Measurements from ENCODE around the gene CLCNKA.

Gene CLCNKA

DNA sequence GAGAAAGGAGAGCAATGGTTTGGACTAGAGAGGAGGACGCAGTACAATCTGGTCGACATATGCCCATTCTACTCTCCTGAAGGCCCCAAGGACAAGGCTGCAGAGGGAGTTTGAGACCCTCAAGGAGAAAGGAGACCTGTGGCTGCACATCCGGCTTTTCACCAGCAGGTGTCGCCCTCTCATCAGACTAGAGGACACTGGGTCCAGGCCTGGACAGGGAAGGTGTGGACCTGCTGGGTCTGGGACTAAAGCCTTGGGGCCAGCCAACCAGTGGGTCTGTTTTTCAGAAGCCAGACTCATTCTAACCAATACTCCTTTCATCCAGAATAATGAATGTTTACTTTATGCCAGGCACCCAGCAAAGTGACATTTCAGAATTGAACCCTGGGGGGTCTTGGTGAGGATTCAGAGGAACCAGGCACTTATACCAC is 12.8 kb upstream of the CLCNKA start:
- no peak overlapping the region for H3K4me3 ChIP-seq (replicated peaks; ENCODE audit: low read depth, low read length)
- DNase-seq (ENCODE audit: low read depth) = peak; percentile 79

DNA sequence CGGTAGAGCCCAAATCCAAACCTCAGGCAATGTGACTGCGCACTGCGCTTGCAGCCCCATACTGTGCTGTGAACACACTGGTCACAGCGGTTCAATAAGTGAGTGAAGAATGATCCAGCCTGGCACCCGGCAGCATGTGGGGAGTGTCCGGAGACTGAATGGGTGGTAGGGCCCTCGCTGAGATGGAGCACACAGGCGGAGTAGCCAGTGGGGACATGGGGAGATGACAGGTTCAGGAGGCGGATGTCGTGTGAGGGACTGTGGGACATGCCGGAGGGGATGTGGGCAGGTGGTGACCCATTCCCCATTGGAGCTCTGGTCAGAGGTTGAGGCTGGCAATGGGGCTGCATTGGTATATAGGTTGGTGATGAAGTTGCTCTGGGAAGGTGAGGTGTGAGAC is 12.2 kb upstream of the CLCNKA start:
- no peak for TF ChIP-seq CTCF (IDR thresholded peaks at IDR 0.05; ENCODE audit: low read length, missing control alignments)
- no peak for DNase-seq (ENCODE audit: low read depth)
- no peak overlapping the region for H3K4me3 ChIP-seq (replicated peaks; ENCODE audit: low read depth, low read length)

More for the DNA sequence above, 12.8 kb upstream of the CLCNKA start:
- peak; percentile 96 for TF ChIP-seq CTCF (IDR thresholded peaks at IDR 0.05; ENCODE audit: low read length, missing control alignments)

DNA sequence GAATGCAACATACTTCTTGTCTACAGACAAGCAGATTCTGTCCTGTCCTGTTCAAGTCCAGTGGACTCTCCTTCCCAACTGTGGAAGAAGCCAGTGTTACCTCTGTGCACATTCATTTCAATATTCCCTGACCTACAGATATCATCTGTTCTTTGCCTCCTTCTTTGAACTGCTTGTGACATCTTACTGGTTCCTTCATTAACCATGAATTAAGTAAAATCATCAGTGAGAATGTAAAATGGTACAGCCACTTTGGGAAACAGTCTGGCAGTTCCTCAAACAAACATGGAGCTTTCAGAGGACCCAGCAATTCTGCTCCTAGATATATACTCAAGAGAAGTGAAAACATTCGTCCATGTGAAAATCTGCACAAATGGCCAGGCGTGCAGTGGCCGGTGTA is 11.0 kb upstream of the CLCNKA start:
- no peak overlapping the region for H3K4me3 ChIP-seq (replicated peaks; ENCODE audit: low read depth, low read length)
- TF ChIP-seq CTCF (IDR thresholded peaks at IDR 0.05; ENCODE audit: low read length, missing control alignments) = no peak
- no peak for DNase-seq (ENCODE audit: low read depth)

DNA sequence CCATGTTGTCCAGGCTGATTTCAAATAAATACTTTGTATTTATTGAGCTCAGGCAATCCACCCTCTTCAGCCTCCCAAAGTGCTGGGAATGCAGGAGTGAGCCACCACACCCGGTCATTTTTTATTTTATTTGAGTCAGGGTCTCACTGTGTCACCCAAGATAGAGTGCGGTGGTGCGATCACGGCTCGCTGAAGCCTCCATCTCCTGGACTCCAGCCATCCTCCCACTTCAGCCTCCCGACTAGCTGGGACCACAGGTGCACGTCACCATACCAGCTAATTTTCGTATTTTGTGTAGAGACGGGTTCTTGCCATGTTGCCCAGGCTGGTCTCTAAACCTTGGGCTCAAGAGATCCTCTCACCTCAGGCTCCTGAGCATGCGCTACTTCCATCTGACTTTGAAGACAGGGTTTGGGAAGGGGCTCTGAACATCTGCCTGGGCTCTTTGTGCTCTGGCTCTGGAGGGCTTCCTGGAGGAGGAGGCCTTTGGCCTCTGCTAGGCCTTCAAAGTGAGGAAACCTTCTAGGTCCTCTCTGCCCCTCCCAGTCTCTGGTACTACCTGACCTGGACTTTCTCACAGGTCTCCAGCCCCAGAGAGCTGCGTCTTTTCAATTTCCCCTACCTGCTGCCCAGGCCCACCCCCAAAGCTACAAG is 9.8 kb upstream of the CLCNKA start:
- no peak for TF ChIP-seq CTCF (IDR thresholded peaks at IDR 0.05; ENCODE audit: low read length, missing control alignments)

GRCh38 chr1:16012590-16013219 is 9.1 kb upstream of the CLCNKA start:
- peak; percentile 70 for DNase-seq (ENCODE audit: low read depth)
- peak overlapping the region; percentile 31 for H3K4me3 ChIP-seq (replicated peaks; ENCODE audit: low read depth, low read length)
- no peak for TF ChIP-seq CTCF (IDR thresholded peaks at IDR 0.05; ENCODE audit: low read length, missing control alignments)

More for the DNA sequence above, 9.8 kb upstream of the CLCNKA start:
- no peak overlapping the region for H3K4me3 ChIP-seq (replicated peaks; ENCODE audit: low read depth, low read length)
- no peak for DNase-seq (ENCODE audit: low read depth)

DNA sequence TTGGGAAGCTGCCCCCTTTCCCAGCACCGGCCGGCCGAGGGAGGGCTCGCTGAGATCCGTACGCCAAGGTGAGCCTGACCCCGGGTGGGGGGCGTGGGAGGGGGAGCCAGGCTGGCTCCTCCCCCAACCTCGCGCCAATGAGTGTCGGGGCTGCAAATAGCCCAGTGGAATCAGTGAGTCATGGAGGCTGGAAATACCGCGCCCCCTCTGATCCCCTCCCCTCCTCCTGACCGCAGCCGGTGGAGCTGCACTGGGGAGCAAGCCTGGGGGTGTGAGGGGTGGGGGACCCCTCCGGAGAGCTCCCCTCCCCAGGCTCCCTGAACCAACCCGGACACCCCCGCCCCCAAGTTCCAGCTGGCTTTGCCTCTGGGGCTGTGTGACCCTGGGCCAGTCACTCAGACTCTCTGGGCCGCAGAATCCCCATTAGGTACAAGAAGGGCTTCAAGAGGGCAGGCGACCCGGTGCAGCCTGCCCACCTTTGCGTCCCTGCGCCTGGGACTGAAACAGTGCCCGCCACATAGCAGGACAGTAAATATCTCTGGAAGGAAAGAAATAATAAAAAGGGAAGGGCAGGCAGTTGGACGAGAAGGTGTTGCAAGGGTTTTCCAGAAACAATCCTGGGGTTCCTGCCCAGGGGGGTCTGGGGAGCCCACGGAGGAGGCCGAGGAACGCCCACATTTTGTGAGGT is 8.5 kb upstream of the CLCNKA start:
- DNase-seq (ENCODE audit: low read depth) = peak; percentile 65

More for the DNA sequence above, 8.5 kb upstream of the CLCNKA start:
- peak overlapping the region; percentile 31 for H3K4me3 ChIP-seq (replicated peaks; ENCODE audit: low read depth, low read length)
- no peak for TF ChIP-seq CTCF (IDR thresholded peaks at IDR 0.05; ENCODE audit: low read length, missing control alignments)

All from fibroblast of pulmonary artery (primary cell).